DOHH2 (cell line): Measurements from ENCODE around the gene CEP41.

Experiments used
- CTCF ChIP-seq: fragments of 200-600 bp; sonication (generic); IDR thresholded peaks from one replicate; pipeline ENCODE4 v1.5.1; 2014; ENCODE audit warnings: antibody characterized with exemption, mild to moderate bottlenecking, low read depth, low read length; ENCODE audit not compliant: poor library complexity, severe bottlenecking
- EZH2phosphoT487 ChIP-seq: fragments of 200-600 bp; sonication (generic); IDR thresholded peaks from 2 replicates; pipeline ENCODE4 v1.6.1; 2017; ENCODE audit warnings: borderline replicate concordance, mild to moderate bottlenecking, antibody characterized with exemption, low read length, moderate library complexity, mixed read lengths

- TF ChIP-seq CTCF (no peak), EZH2phosphoT487 (no peak)
These were observed 1.8 kb upstream of the CEP41 start for GRCh38 chr7:130442601-130443000.
